Ishikawa (cell line): Measurements from ENCODE around the gene STAT4.

Source experiments
- CEBPB ChIP-seq: IDR thresholded peaks from 2 replicates; pipeline ENCODE4 v1.6.1; 2012
- CREB1 ChIP-seq: IDR thresholded peaks from 2 replicates; pipeline ENCODE4 v1.6.1; 2012; ENCODE audit warnings: low read depth
- EGR1 ChIP-seq: IDR thresholded peaks from 2 replicates; pipeline ENCODE4 v1.6.1; 2012
- EP300 ChIP-seq: IDR thresholded peaks from 2 replicates; pipeline ENCODE4 v1.6.1; 2012; ENCODE audit warnings: borderline replicate concordance
- FOXM1 ChIP-seq: IDR thresholded peaks from 2 replicates; pipeline ENCODE4 v1.6.1; 2012; ENCODE audit warnings: low read depth, borderline replicate concordance
- NFIC ChIP-seq: IDR thresholded peaks from 2 replicates; pipeline ENCODE4 v1.6.1; 2012
- RAD21 ChIP-seq: IDR thresholded peaks from 2 replicates; pipeline ENCODE4 v1.6.1; 2012; ENCODE audit warnings: low read depth
- TAF1 ChIP-seq: IDR thresholded peaks from 2 replicates; pipeline ENCODE4 v1.6.1; 2012; ENCODE audit warnings: low read depth, mild to moderate bottlenecking
- TCF12 ChIP-seq: IDR thresholded peaks from 2 replicates; pipeline ENCODE4 v1.6.1; 2012; ENCODE audit warnings: low read depth
- TEAD4 ChIP-seq: IDR thresholded peaks from 2 replicates; pipeline ENCODE4 v1.6.1; 2012
- YY1 ChIP-seq: IDR thresholded peaks from 2 replicates; pipeline ENCODE4 v1.6.1; 2012; ENCODE audit warnings: low read depth
- ZBTB7A ChIP-seq: IDR thresholded peaks from 2 replicates; pipeline ENCODE4 v1.6.1; 2012; ENCODE audit warnings: low read depth
- TF ChIP-seq, protein P1 (sequence below): IDR thresholded peaks from 2 replicates; pipeline ENCODE4 v1.6.1; 2012
- TF ChIP-seq, protein P2 (sequence below): IDR thresholded peaks from 2 replicates; pipeline ENCODE4 v1.6.1; 2012
- TF ChIP-seq, protein P3 (sequence below): IDR thresholded peaks from 2 replicates; pipeline ENCODE4 v1.6.1; 2012; ENCODE audit warnings: low read depth, mild to moderate bottlenecking

The STAT4 gene

DNA sequence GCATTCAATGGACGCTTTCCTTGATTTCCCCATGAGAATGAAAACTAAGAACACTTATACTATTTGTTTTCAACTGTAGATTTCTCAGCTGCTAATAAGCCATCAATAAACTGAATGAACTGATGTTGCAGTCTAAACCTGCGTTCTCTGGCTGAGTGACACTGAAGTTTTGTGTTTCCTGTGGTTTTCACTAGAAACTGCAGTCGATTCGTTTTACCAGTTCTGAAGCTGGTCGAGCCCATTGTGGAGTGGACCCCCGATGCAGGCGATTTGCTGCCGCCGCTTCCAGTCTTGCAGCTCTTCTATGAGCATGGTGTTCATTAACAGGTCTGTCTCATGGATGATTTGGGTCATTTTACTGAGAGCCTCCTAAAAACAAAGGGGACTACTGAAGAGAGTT, 86.2 kb downstream of the STAT4 start:
- TF ChIP-seq, protein P1, sequence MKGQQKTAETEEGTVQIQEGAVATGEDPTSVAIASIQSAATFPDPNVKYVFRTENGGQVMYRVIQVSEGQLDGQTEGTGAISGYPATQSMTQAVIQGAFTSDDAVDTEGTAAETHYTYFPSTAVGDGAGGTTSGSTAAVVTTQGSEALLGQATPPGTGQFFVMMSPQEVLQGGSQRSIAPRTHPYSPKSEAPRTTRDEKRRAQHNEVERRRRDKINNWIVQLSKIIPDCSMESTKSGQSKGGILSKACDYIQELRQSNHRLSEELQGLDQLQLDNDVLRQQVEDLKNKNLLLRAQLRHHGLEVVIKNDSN = no peak
- TF ChIP-seq TEAD4 (no peak), TAF1 (no peak), EP300 (no peak), EGR1 (no peak), NFIC (no peak), RAD21 (no peak), ZBTB7A (no peak), YY1 (no peak), CREB1 (no peak), FOXM1 (no peak), CEBPB (no peak), TCF12 (no peak)
- TF ChIP-seq, protein P2, sequence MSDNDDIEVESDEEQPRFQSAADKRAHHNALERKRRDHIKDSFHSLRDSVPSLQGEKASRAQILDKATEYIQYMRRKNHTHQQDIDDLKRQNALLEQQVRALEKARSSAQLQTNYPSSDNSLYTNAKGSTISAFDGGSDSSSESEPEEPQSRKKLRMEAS = no peak
- TF ChIP-seq, protein P3, sequence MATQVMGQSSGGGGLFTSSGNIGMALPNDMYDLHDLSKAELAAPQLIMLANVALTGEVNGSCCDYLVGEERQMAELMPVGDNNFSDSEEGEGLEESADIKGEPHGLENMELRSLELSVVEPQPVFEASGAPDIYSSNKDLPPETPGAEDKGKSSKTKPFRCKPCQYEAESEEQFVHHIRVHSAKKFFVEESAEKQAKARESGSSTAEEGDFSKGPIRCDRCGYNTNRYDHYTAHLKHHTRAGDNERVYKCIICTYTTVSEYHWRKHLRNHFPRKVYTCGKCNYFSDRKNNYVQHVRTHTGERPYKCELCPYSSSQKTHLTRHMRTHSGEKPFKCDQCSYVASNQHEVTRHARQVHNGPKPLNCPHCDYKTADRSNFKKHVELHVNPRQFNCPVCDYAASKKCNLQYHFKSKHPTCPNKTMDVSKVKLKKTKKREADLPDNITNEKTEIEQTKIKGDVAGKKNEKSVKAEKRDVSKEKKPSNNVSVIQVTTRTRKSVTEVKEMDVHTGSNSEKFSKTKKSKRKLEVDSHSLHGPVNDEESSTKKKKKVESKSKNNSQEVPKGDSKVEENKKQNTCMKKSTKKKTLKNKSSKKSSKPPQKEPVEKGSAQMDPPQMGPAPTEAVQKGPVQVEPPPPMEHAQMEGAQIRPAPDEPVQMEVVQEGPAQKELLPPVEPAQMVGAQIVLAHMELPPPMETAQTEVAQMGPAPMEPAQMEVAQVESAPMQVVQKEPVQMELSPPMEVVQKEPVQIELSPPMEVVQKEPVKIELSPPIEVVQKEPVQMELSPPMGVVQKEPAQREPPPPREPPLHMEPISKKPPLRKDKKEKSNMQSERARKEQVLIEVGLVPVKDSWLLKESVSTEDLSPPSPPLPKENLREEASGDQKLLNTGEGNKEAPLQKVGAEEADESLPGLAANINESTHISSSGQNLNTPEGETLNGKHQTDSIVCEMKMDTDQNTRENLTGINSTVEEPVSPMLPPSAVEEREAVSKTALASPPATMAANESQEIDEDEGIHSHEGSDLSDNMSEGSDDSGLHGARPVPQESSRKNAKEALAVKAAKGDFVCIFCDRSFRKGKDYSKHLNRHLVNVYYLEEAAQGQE = no peak

DNA sequence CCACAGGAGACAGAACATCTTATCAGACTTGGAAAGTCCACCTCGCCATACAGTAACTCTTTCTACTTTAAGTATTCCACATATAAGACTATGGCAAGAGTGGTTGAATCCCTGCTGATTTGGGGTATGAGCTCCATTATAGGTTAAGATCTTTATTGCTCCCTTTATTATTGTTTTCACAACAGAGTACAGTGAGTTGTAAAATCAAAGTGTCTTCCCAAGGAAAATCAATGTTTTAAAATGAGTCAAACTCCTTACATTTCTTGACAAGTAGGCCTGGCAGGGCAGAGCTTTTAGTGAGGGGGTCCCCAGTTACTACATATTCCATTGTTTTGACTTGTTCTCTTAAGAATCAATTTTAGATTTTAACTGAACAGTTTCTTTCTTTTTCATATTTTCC, 87.2 kb downstream of the STAT4 start:
- TF ChIP-seq, protein P2 = no peak
- no peak for TF ChIP-seq EGR1
- no peak for TF ChIP-seq FOXM1
- no peak for TF ChIP-seq TEAD4

DNA sequence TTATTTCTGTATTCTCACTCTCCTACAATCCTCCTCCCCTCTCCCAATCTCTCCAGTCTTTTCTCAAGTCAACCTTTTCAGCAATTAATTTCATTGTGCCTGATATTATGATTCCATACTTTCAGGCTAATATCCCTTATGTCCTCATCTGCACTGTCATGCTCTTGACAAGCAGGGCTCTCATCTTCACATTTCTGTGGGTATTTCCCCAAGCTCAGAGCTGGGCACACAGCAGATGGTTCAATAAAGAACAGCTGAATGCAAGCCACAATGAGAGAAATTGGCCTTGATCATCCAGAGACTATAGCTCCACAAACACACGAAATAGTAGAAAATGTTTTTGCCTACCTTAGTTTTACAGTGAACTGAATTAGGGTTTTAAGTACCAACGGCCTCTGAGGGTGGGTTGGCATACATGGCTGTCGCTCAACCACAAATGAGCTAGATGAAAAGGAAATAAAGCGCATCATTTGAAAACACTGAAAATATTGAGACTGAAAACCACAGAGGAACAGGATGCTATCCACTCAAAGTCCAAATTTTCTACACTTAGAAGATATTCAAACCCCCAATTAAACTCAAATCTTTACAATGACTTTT, 89.3 kb downstream of the STAT4 start:
- TF ChIP-seq TAF1 (no peak), CEBPB (no peak), TEAD4 (no peak), RAD21 (no peak), ZBTB7A (no peak), CREB1 (no peak), TCF12 (no peak)
- TF ChIP-seq, protein P2 = no peak
- TF ChIP-seq, protein P1 = no peak
- TF ChIP-seq, protein P3 = no peak

DNA sequence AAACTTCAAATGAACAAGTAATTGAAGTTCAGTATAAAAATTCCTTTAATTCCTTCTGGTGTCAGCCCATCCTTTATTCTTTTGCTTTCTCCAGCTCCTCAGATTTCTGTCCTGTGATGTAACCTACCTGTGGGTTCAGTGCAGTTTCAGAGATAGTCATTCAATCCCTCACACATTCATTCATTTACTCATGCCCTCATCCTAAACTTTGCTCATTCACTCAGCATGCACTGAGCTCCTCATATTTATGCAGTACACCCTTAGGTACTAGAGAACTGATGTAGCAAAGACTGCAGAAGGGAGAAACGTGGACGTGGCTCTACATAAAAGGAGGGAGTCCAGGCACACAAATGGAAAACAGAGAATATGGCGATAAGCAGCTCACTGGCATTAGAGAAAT, 91.5 kb downstream of the STAT4 start:
- TF ChIP-seq FOXM1 (no peak), CEBPB (no peak), TAF1 (no peak), EGR1 (no peak), TCF12 (no peak), YY1 (no peak), NFIC (no peak), CREB1 (no peak)
- TF ChIP-seq, protein P1 = no peak
- TF ChIP-seq, protein P3 = no peak
